ENCODE results near the gene EPHX1.
"Not testable (repeated sequence)": the region's sequence is repeated elsewhere in the genome, so short reads cannot be mapped to it uniquely, and the experiment has no call there.

DNA sequence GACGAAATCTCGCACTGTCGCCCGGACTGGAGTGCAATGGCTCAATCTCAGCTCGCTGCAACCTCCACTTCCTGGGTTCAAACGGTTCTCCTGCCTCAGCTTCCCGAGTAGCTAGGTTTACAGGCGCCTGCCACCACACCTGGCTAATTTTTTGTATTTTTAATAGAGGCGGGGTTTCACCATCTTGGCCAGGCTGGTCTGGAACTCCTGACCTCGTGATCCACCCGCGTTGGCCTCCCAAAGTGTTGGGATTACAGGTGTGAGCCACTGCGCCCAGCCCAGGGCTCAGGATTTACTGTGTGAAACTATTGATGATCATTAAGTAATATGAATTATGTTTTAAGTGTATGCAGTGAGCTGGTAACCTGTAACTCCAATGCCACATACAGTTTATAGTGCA, 30.8 kb upstream of the EPHX1 start:
- TF ChIP-seq POLR2A (IDR thresholded peaks at IDR 0.05) = not testable (repeated sequence)
- TF ChIP-seq, protein P1, sequence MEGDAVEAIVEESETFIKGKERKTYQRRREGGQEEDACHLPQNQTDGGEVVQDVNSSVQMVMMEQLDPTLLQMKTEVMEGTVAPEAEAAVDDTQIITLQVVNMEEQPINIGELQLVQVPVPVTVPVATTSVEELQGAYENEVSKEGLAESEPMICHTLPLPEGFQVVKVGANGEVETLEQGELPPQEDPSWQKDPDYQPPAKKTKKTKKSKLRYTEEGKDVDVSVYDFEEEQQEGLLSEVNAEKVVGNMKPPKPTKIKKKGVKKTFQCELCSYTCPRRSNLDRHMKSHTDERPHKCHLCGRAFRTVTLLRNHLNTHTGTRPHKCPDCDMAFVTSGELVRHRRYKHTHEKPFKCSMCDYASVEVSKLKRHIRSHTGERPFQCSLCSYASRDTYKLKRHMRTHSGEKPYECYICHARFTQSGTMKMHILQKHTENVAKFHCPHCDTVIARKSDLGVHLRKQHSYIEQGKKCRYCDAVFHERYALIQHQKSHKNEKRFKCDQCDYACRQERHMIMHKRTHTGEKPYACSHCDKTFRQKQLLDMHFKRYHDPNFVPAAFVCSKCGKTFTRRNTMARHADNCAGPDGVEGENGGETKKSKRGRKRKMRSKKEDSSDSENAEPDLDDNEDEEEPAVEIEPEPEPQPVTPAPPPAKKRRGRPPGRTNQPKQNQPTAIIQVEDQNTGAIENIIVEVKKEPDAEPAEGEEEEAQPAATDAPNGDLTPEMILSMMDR (IDR thresholded peaks at IDR 0.05) = not testable (repeated sequence)

All from adrenal gland (tissue), 5 donors.